Measurements from ENCODE around the gene PDZK1IP1.

DNA sequence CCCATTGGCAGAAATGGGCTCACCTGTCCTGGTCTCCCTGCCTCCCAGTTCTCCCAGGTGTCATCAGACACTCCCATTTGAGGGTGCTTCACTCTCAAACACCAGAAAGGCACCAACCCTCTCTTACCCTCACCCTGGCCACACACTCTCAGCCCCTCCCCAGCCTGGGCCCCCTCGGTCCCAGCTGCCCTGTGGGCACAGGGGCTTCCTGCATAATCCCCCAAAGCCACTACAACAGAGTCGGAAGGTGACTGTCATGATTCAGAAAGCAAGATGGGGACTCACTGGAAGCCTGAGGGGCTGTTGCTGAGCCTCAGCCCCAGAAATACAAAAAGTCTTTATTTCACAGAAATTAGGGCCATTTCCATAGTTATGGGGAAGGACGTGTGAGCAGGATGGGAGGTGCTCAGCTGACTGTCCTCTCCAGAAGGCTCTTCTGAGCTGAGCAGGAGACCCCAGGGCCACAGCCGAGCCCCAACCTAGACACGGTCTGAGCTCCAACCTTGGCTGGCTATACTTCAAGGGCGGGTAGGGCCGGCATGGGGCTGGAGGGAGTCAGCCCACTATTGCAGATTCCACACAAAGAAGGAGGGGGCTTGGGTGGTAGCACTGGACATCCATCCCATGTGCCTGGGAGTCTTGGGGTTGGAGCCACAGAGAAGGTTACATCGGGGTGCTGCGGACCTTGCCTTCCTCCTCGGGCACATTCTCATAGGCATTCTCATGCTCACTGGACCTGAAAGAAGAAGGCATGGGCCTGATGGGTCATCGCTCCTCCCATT is 6.3 kb downstream of the PDZK1IP1 start:
- TF ChIP-seq, protein P1, sequence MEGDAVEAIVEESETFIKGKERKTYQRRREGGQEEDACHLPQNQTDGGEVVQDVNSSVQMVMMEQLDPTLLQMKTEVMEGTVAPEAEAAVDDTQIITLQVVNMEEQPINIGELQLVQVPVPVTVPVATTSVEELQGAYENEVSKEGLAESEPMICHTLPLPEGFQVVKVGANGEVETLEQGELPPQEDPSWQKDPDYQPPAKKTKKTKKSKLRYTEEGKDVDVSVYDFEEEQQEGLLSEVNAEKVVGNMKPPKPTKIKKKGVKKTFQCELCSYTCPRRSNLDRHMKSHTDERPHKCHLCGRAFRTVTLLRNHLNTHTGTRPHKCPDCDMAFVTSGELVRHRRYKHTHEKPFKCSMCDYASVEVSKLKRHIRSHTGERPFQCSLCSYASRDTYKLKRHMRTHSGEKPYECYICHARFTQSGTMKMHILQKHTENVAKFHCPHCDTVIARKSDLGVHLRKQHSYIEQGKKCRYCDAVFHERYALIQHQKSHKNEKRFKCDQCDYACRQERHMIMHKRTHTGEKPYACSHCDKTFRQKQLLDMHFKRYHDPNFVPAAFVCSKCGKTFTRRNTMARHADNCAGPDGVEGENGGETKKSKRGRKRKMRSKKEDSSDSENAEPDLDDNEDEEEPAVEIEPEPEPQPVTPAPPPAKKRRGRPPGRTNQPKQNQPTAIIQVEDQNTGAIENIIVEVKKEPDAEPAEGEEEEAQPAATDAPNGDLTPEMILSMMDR (IDR thresholded peaks at IDR 0.05), result no peak
- TF ChIP-seq EZH2 (IDR thresholded peaks at IDR 0.05; ENCODE audit: borderline replicate concordance, insufficient read depth, low read depth, low read length, poor library complexity, severe bottlenecking), result no peak
